IMR-90 (cell line): Measurements from ENCODE around the gene LRFN4. TPM values are rescaled to one million over a fixed set of nuclear protein-coding genes. Genes with fewer than 3 reads are reported as not detected.

ENCODE experiments used
- ATAC-seq: fragments of 200-7000 bp; cut with Tn5 transposase; 2 replicates; pipeline ENCODE4 v1.9.1; 2020; ENCODE audit warnings: low read depth, mild to moderate bottlenecking, moderate library complexity
- BruUV-seq: library from RNA; stranded (reverse); fragments of 400-500 nt; replicated peaks from 2 replicates; lab custom pipeline; 2021; lab: Mats Ljungman, UMichigan
- CTCF ChIA-PET: fragments of 300-600 bp; formaldehyde crosslinking; extraction: SDS; loops from one replicate; lab custom pipeline; 2021; ENCODE audit warnings: antibody characterized with exemption; lab: Yijun Ruan, JAX
- POLR2A ChIA-PET: fragments of 300-600 bp; sonication (Branson Sonifier 250); formaldehyde crosslinking; loops from one replicate; lab custom pipeline; 2022; ENCODE audit warnings: antibody characterized with exemption; ENCODE audit not compliant: unreplicated experiment; lab: Charles Lee
- DNase-seq: peaks from one replicate; pipeline ENCODE4 v3.0.0; 2013
- H2AFZ ChIP-seq: replicated peaks from 2 replicates; pipeline ENCODE3; 2013; ENCODE audit warnings: low read length, mild to moderate bottlenecking; ENCODE audit not compliant: poor library complexity
- H2AK5ac ChIP-seq: 2 replicates; pipeline ENCODE4 v1.6.1; 2013; ENCODE audit warnings: low read depth, low read length, inconsistent platforms
- H2AK9ac ChIP-seq: replicated peaks from 2 replicates; pipeline ENCODE3; 2013; ENCODE audit warnings: mild to moderate bottlenecking, low read depth, low read length, moderate library complexity; ENCODE audit not compliant: poor library complexity
- H2BK120ac ChIP-seq: 2 replicates; pipeline ENCODE4 v1.6.1; 2013; ENCODE audit warnings: low read depth, low read length, inconsistent platforms
- H2BK15ac ChIP-seq: 3 replicates; pipeline ENCODE4 v1.6.1; 2013; ENCODE audit warnings: low read depth, low read length, inconsistent platforms
- H2BK20ac ChIP-seq: 2 replicates; pipeline ENCODE4 v1.6.1; 2013; ENCODE audit warnings: low read depth, mild to moderate bottlenecking, inconsistent platforms, low read length, moderate library complexity
- H2BK5ac ChIP-seq: 2 replicates; pipeline ENCODE4 v1.6.1; 2013; ENCODE audit warnings: mild to moderate bottlenecking, low read depth, low read length, inconsistent platforms; ENCODE audit not compliant: poor library complexity, severe bottlenecking
- H3K14ac ChIP-seq: replicated peaks from 2 replicates; pipeline ENCODE4 v1.6.1; 2013; ENCODE audit warnings: low read depth, low read length, inconsistent platforms
- H3K18ac ChIP-seq: 2 replicates; pipeline ENCODE4 v1.6.1; 2013; ENCODE audit warnings: low read depth, low read length, control low read depth
- H3K23ac ChIP-seq: 2 replicates; pipeline ENCODE4 v1.6.1; 2013; ENCODE audit warnings: low read depth, low read length, inconsistent platforms
- H3K27ac ChIP-seq: 2 replicates; pipeline ENCODE4 v1.5.1; 2013; ENCODE audit warnings: mild to moderate bottlenecking, control low read depth, low read length; ENCODE audit not compliant: insufficient read depth
- H3K27me3 ChIP-seq: 2 replicates; pipeline ENCODE4 v1.6.1; 2013; ENCODE audit warnings: low read length; ENCODE audit not compliant: control insufficient read depth, insufficient read depth
- H3K36me3 ChIP-seq: 2 replicates; pipeline ENCODE4 v1.6.1; 2013; ENCODE audit warnings: low read length, mixed read lengths; ENCODE audit not compliant: control insufficient read depth, insufficient read depth
- H3K4ac ChIP-seq: 2 replicates; pipeline ENCODE4 v1.6.1; 2013; ENCODE audit warnings: low read depth, low read length, inconsistent platforms
- H3K4me1 ChIP-seq: 2 replicates; pipeline ENCODE4 v1.6.1; 2013; ENCODE audit warnings: low read length, mixed read lengths; ENCODE audit not compliant: control insufficient read depth, insufficient read depth
- H3K4me2 ChIP-seq: 2 replicates; pipeline ENCODE4 v1.6.1; 2013; ENCODE audit warnings: low read depth, mild to moderate bottlenecking, control low read depth, low read length, moderate library complexity
- H3K4me3 ChIP-seq: 2 replicates; pipeline ENCODE4 v1.5.1; 2013; ENCODE audit warnings: low read depth, mild to moderate bottlenecking, control low read depth, low read length, moderate library complexity; ENCODE audit not compliant: insufficient read depth
- H3K56ac ChIP-seq: 2 replicates; pipeline ENCODE4 v1.6.1; 2013; ENCODE audit warnings: low read length, inconsistent platforms; ENCODE audit not compliant: insufficient read depth; ENCODE audit errors: extremely low read depth
- H3K79me1 ChIP-seq, 2 experiments: 2 replicates each; pipeline ENCODE4 v1.6.1; 2013; ENCODE audit warnings: low read length in 2 of 2, inconsistent platforms in 1 of 2, low read depth in 1 of 2
- H3K9ac ChIP-seq: 2 replicates; pipeline ENCODE4 v1.6.1; 2013; ENCODE audit warnings: low read depth, low read length, control low read depth
- H3K9me1 ChIP-seq: 2 replicates; pipeline ENCODE4 v1.6.1; 2013; ENCODE audit warnings: low read length, inconsistent platforms; ENCODE audit not compliant: insufficient read depth
- H3K9me3 ChIP-seq: 2 replicates; pipeline ENCODE4 v1.6.1; 2013; ENCODE audit warnings: low read length; ENCODE audit not compliant: control insufficient read depth, insufficient read depth
- H4K20me1 ChIP-seq: 2 replicates; pipeline ENCODE4 v1.6.1; 2013; ENCODE audit warnings: low read length, inconsistent platforms; ENCODE audit not compliant: insufficient read depth
- H4K5ac ChIP-seq: 2 replicates; pipeline ENCODE4 v1.6.1; 2013; ENCODE audit warnings: mild to moderate bottlenecking, low read depth, low read length, control low read depth
- H4K8ac ChIP-seq, 2 experiments: 2 replicates each; pipeline ENCODE4 v1.6.1; 2013; ENCODE audit warnings: low read depth in 2 of 2, low read length in 2 of 2, control low read depth in 1 of 2, inconsistent platforms in 1 of 2
- H4K91ac ChIP-seq: 2 replicates; pipeline ENCODE4 v1.6.1; 2013; ENCODE audit warnings: low read depth, low read length, inconsistent platforms; ENCODE audit not compliant: insufficient read depth
- NFE2L2 ChIP-seq: fragments of 150-350 bp; IDR thresholded peaks from 2 replicates; pipeline ENCODE4 v1.6.1; 2016; ENCODE audit warnings: low read depth, mild to moderate bottlenecking, low read length
- RCOR1 ChIP-seq: IDR thresholded peaks from 2 replicates; pipeline ENCODE4 v1.6.1; 2012; ENCODE audit warnings: mild to moderate bottlenecking, low read length, improper control_type of control experiment; ENCODE audit not compliant: insufficient replicate concordance
- RFX5 ChIP-seq: IDR thresholded peaks from 2 replicates; pipeline ENCODE4 v1.8.0; 2012; ENCODE audit warnings: low read depth, mild to moderate bottlenecking, low read length, moderate library complexity
- WGBS, 2 experiments: methylation state at CpG; one replicate each; pipeline versions ENCODE4 v1.1.5 to v1.1.7; 2013; ENCODE audit warnings: missing lambda C conversion rate in 2 of 2; ENCODE audit not compliant: insufficient read length in 1 of 2; ENCODE audit errors: extremely low coverage in 2 of 2; 5-methylcytosine and 5-hydroxymethylcytosine counted together
- dilution Hi-C: fragments of 300-500 bp; cut with HindIII; formaldehyde crosslinking; loops from one replicate; pipeline ENCODE4 v1.14.3; 2018; ENCODE audit warnings: low sequenced_read_pairs; ENCODE audit not compliant: unreplicated experiment
- in situ Hi-C: fragments of 300-500 bp; cut with MboI; formaldehyde crosslinking; loops from 3 replicates; pipeline ENCODE4 v1.14.3; 2019; ENCODE audit warnings: low sequenced_read_pairs, inconsistent platforms, mixed read lengths
- intact Hi-C: fragments of 100-400 bp; cut with micrococcal nuclease; formaldehyde crosslinking; loops from 2 replicates; pipeline ENCODE4 v1.10.0; 2022
- polyA plus RNA-seq, 3 experiments: library from polyadenylated mRNA; depleted of rRNA; stranded (reverse); fragments of >200 nt; gene quantifications; 2 replicates each; pipeline ENCODE4 v1.2.3, GENCODE V29; 2012; ENCODE audit warnings: low replicate concordance in 1 of 3
- total RNA-seq: library from RNA; depleted of rRNA; stranded (reverse); fragments of >200 nt; gene quantifications from 2 replicates; pipeline ENCODE4 v1.2.3, GENCODE V29; 2012

Gene LRFN4
- total and polyA plus RNA-seq, 2 of the 4 experiments (the other 2 are of a cell fraction) = 6.1 to 18.9 TPM

DNA sequence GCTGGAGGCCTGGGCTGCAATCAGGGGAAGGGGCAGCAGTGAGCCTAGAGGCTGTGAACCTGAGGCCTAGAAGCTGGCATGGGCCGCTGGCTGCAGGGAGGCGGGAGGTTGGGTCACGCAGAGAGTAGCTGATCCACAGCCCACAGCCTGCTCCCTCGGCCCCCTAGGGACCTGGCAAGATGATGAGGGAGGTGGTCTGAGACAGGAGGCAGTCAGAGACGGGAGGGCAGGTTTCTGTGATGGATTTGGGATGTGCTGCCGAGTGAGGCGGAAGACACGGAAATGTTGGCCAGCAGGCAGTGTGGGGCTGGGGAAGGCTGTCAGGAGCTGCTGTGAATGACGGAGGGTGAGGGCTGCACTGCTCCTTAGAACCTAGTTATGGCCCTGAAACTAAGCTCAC is 22.7 kb downstream of the LRFN4 start:
- H2BK120ac ChIP-seq = no peak overlapping the region
- no peak overlapping the region for H3K4me3 ChIP-seq
- H3K9ac ChIP-seq = no peak overlapping the region
- no peak overlapping the region for H4K8ac ChIP-seq
- 0 out of 2 replicates have a peak overlapping the region, but pooled peaks have one; percentile 6 for H3K4ac ChIP-seq
- 94% methylated on average over 5 of the region's 9 CpGs; no CpG with 5 or more reads in 1 of the 2 experiments for WGBS, 2 experiments
- H3K14ac ChIP-seq = no peak overlapping the region
- H2AFZ ChIP-seq = no peak overlapping the region
- H2AK5ac ChIP-seq = peak overlapping the region; percentile 69
- H2AK9ac ChIP-seq = peak overlapping the region; percentile 61
- in situ Hi-C loops (no loop called here), dilution Hi-C loops (no loop called here), intact Hi-C loops (no loop called here)
- H4K20me1 ChIP-seq = no peaks in the 10 kb centered on the region
- no peak overlapping the region for H3K4me2 ChIP-seq
- H4K91ac ChIP-seq = no peak overlapping the region; the same call in 1 of the 2 replicates
- POLR2A ChIA-PET = no interaction called here
- no peak overlapping the region for H3K27ac ChIP-seq
- H2BK20ac ChIP-seq = no peak overlapping the region
- no peak for DNase-seq
- peaks cover 43% of the 10 kb centered on the region for H3K4me1 ChIP-seq
- no peaks in the 10 kb centered on the region for H3K36me3 ChIP-seq
- CTCF ChIA-PET = no interaction called here
- BruUV-seq = no TSS peak
- H3K9me1 ChIP-seq = peaks cover 5% of the 10 kb centered on the region
- H3K18ac ChIP-seq = no peak overlapping the region
- H3K79me1 ChIP-seq = peaks cover 0 to 21% of the 10 kb centered on the region in 2 experiments; a peak in 2 of 4 replicates
- H2BK15ac ChIP-seq = no peak overlapping the region
- no peak overlapping the region for H3K23ac ChIP-seq
- H3K27me3 ChIP-seq = no peaks in the 10 kb centered on the region
- H3K9me3 ChIP-seq = no peaks in the 10 kb centered on the region
- no peak overlapping the region for H3K56ac ChIP-seq
- H2BK5ac ChIP-seq = no peak overlapping the region
- no peak overlapping the region for H4K5ac ChIP-seq
- ATAC-seq = no peak
- TF ChIP-seq NFE2L2 (no peak), RCOR1 (no peak), RFX5 (no peak)
